Endothelial cell of umbilical vein (primary cell): ENCODE results near the gene GAA. TPM values are rescaled to one million over a fixed set of nuclear protein-coding genes. Genes with fewer than 3 reads are reported as not detected.

ENCODE experiments used
- BruUV-seq: library from RNA; stranded (reverse); fragments of 400-500 nt; replicated peaks from 2 replicates; lab custom pipeline; 2021; lab: Mats Ljungman, UMichigan
- CTCF ChIA-PET: fragments of 300-600, 350-600 bp; sonication (Branson Sonifier 250); formaldehyde crosslinking; loops from one replicate; lab custom pipeline; 2021; ENCODE audit warnings: antibody characterized with exemption, inconsistent platforms; lab: Charles Lee
- POLR2A ChIA-PET: fragments of 300-600, 350-600 bp; sonication (Branson Sonifier 250); formaldehyde crosslinking; loops from one replicate; lab custom pipeline; 2021; ENCODE audit warnings: antibody characterized with exemption, inconsistent platforms; lab: Charles Lee
- DNase-seq: peaks from one replicate; pipeline ENCODE4 v3.0.0-alpha.2; 2011; ENCODE audit warnings: low read depth, low spot score
- FAIRE-seq: peaks from 2 replicates; lab custom pipeline; 2011; peaks lifted over from hg19 to GRCh38; lab: Jason Lieb, UNC
- H2AFZ ChIP-seq: 2 replicates; pipeline ENCODE4 v1.6.0; 2012; ENCODE audit warnings: low read depth, low read length, control low read depth, inconsistent platforms
- H3K27ac ChIP-seq: 2 replicates; pipeline ENCODE4 v1.5.1; 2011; ENCODE audit warnings: low read depth, mild to moderate bottlenecking, control low read depth, low read length, moderate library complexity; ENCODE audit not compliant: insufficient read depth
- H3K27me3 ChIP-seq, 2 experiments: 2 replicates each; pipeline versions ENCODE4 v1.6.0 to v1.6.1; 2011; ENCODE audit warnings: low read length in 2 of 2, mixed read lengths in 1 of 2; ENCODE audit not compliant: control insufficient read depth in 2 of 2, insufficient read depth in 2 of 2
- H3K36me3 ChIP-seq, 2 experiments: 2 replicates in 1 of 2; 3 replicates in 1 of 2; pipeline ENCODE4 v1.5.1; 2011; ENCODE audit warnings: low read length in 2 of 2, mild to moderate bottlenecking in 1 of 2, moderate library complexity in 1 of 2; ENCODE audit not compliant: control insufficient read depth in 2 of 2, insufficient read depth in 2 of 2; ENCODE audit errors: extremely low read depth in 1 of 2
- H3K4me1 ChIP-seq: 3 replicates; pipeline ENCODE4 v1.5.1; 2011; ENCODE audit warnings: mild to moderate bottlenecking, low read length; ENCODE audit not compliant: control insufficient read depth, insufficient read depth; ENCODE audit errors: extremely low read depth
- H3K4me2 ChIP-seq: 2 replicates; pipeline ENCODE4 v1.6.1; 2011; ENCODE audit warnings: low read length, control low read depth, mixed read lengths; ENCODE audit not compliant: insufficient read depth
- H3K4me3 ChIP-seq, 3 experiments: fragments of 200-600 bp in 1 of 3; sonication (generic), shearing (Covaris generic) in 1 of 3; replicated peaks in 1 of 3; 2 replicates each; pipeline ENCODE4 v1.5.1; 2011 to 2016; ENCODE audit warnings: control low read depth in 3 of 3, low read length in 3 of 3, mild to moderate bottlenecking in 2 of 3, inconsistent platforms in 1 of 3, low read depth in 1 of 3, moderate library complexity in 1 of 3; ENCODE audit not compliant: insufficient read depth in 1 of 3
- H3K79me2 ChIP-seq: 2 replicates; pipeline ENCODE4 v1.6.0; 2012; ENCODE audit warnings: low read length, inconsistent platforms; ENCODE audit not compliant: control insufficient read depth, insufficient read depth
- H3K9ac ChIP-seq: replicated peaks from 2 replicates; pipeline ENCODE3; 2011; ENCODE audit warnings: low read length, control low read depth; ENCODE audit not compliant: insufficient read depth; ENCODE audit errors: extremely low read depth
- H3K9me1 ChIP-seq: replicated peaks from 3 replicates; pipeline ENCODE4 v1.6.0; 2011; ENCODE audit warnings: mild to moderate bottlenecking, low read length; ENCODE audit not compliant: control insufficient read depth, insufficient read depth; ENCODE audit errors: extremely low read depth
- H3K9me3 ChIP-seq: replicated peaks from 2 replicates; pipeline ENCODE4 v1.5.1; 2012; ENCODE audit warnings: low read length, inconsistent platforms; ENCODE audit not compliant: control insufficient read depth, insufficient read depth
- H4K20me1 ChIP-seq: replicated peaks from 2 replicates; pipeline ENCODE3; 2011; ENCODE audit warnings: mild to moderate bottlenecking, low read length; ENCODE audit not compliant: control insufficient read depth, insufficient read depth; ENCODE audit errors: extremely low read depth
- EZH2 ChIP-seq: IDR thresholded peaks from 2 replicates; pipeline ENCODE4 v1.6.1; 2012; ENCODE audit warnings: borderline replicate concordance, low read depth, mild to moderate bottlenecking, moderate library complexity, low read length, inconsistent platforms; ENCODE audit not compliant: severe bottlenecking
- FOS ChIP-seq: IDR thresholded peaks from 2 replicates; pipeline ENCODE4 v1.6.1; 2011; ENCODE audit warnings: mild to moderate bottlenecking, low read length, moderate library complexity, borderline replicate concordance; ENCODE audit not compliant: insufficient read depth
- GATA2 ChIP-seq: IDR thresholded peaks from 2 replicates; pipeline ENCODE4 v1.7.0; 2011; ENCODE audit warnings: low read depth, mild to moderate bottlenecking, moderate library complexity, mixed read lengths, low read length; ENCODE audit not compliant: insufficient read length, insufficient read depth
- JUN ChIP-seq: IDR thresholded peaks from 2 replicates; pipeline ENCODE4 v1.6.1; 2011; ENCODE audit warnings: borderline replicate concordance, low read depth; ENCODE audit not compliant: insufficient read length, insufficient read depth
- MYC ChIP-seq: IDR thresholded peaks from one replicate; pipeline ENCODE4 v1.6.1; 2011; ENCODE audit warnings: mild to moderate bottlenecking, low read depth, low read length
- POLR2A ChIP-seq: IDR thresholded peaks from 2 replicates; pipeline ENCODE4 v1.6.1; 2012; ENCODE audit warnings: low read depth, mild to moderate bottlenecking, control low read depth, low read length
- POLR2AphosphoS5 ChIP-seq: IDR thresholded peaks from 2 replicates; pipeline ENCODE4 v1.6.1; 2012; ENCODE audit warnings: low read depth, mild to moderate bottlenecking, control low read depth, low read length, moderate library complexity; ENCODE audit not compliant: insufficient read depth
- dilution Hi-C: fragments of 300-500 bp; cut with MboI; formaldehyde crosslinking; loops from one replicate; pipeline ENCODE4 v1.15.0; 2019; ENCODE audit warnings: low sequenced_read_pairs; ENCODE audit not compliant: extremely low pct_ligation_motif_present
- intact Hi-C: fragments of 100-400 bp; cut with micrococcal nuclease; formaldehyde crosslinking; loops from one replicate; pipeline ENCODE4 v1.10.0; 2022
- polyA plus RNA-seq, 4 experiments: library from polyadenylated mRNA; depleted of rRNA in 3 of 4; stranded (reverse) in 3 of 4; unstranded in 1 of 4; fragments of >200 nt; gene quantifications; 2 replicates each; pipeline versions ENCODE4 v1.2.1 to v1.2.3, GENCODE V29; 2011 to 2012; ENCODE audit warnings: missing spikeins in 1 of 4
- total RNA-seq: library from RNA; stranded (reverse); gene quantifications from 2 replicates; pipeline ENCODE4 v1.2.3, GENCODE V29; 2021
- TF ChIP-seq, protein P1 (sequence below): IDR thresholded peaks from 2 replicates; pipeline ENCODE4 v1.6.1; 2011; ENCODE audit not compliant: insufficient read depth, insufficient read length
- TF ChIP-seq, protein P2 (sequence below), 2 donors: IDR thresholded peaks; 1 replicate in 1 of 2; 2 replicates in 1 of 2; pipeline ENCODE4 v1.5.1; 2011; ENCODE audit warnings: low read length in 2 of 2, mild to moderate bottlenecking in 2 of 2, moderate library complexity in 2 of 2, control low read depth in 1 of 2, inconsistent platforms in 1 of 2, low read depth in 1 of 2; ENCODE audit not compliant: insufficient read depth in 1 of 2; ENCODE audit errors: extremely low read depth in 1 of 2

Gene GAA
- total and polyA plus RNA-seq, 2 donors (not counting 3 experiments of a cell fraction or from before 2014, with no cell fraction given), result 26.3 to 49.7 TPM

DNA sequence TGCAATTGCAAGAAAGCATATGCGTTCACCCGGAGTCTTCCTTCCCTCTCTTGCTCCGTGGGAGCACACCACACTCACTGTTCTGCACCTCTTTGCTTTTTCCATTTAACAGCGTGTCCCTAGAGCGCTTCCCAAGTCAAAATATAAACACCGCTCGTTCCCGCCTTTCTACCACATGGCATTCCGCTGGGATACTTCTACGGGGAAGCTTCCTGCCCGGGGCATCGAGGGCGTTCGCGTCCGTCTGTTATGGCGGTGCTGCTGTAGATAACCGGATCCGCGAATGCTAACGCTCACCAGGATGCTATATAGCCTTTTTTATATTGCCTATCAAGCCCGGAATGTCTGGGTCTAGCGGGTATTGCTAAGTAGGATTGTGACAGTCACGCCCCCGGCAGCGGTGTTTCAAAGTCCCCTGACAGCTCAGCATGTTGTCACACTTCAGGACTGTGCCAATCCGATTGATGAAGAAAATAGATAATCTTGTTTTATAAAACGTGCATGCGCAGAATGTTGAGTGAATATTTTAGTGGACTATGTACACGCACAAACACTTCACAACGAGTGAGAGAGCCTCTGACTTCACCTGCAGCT lies 33.9 kb upstream of the GAA start:
- DNase-seq (no peak), FAIRE-seq (no peak)
- ChIA-PET CTCF (interaction anchor here (2.5 kb wide), 1 partner anchor 16 kb away, joined by 17 read pairs; no protein-coding TSS in a partner anchor), POLR2A (no interaction called here)
- H4K20me1 ChIP-seq, result no peaks in the 10 kb centered on the region
- no peak overlapping the region for H3K4me2 ChIP-seq
- H3K27ac ChIP-seq, result no peak overlapping the region
- no peaks in the 10 kb centered on the region for H3K79me2 ChIP-seq
- intact Hi-C loops, result no loop called here
- no TSS peak for BruUV-seq
- H3K9me1 ChIP-seq, result no peaks in the 10 kb centered on the region
- no peaks in the 10 kb centered on the region for H3K9me3 ChIP-seq
- TF ChIP-seq POLR2AphosphoS5, result no peak
- TF ChIP-seq FOS, result no peak
- TF ChIP-seq POLR2A, result no peak
- TF ChIP-seq, protein P1, sequence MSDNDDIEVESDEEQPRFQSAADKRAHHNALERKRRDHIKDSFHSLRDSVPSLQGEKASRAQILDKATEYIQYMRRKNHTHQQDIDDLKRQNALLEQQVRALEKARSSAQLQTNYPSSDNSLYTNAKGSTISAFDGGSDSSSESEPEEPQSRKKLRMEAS, result no peak
- TF ChIP-seq EZH2, result no peak
- no peak for TF ChIP-seq GATA2
- no peak for TF ChIP-seq JUN
- no peak for TF ChIP-seq MYC
- TF ChIP-seq, protein P2, sequence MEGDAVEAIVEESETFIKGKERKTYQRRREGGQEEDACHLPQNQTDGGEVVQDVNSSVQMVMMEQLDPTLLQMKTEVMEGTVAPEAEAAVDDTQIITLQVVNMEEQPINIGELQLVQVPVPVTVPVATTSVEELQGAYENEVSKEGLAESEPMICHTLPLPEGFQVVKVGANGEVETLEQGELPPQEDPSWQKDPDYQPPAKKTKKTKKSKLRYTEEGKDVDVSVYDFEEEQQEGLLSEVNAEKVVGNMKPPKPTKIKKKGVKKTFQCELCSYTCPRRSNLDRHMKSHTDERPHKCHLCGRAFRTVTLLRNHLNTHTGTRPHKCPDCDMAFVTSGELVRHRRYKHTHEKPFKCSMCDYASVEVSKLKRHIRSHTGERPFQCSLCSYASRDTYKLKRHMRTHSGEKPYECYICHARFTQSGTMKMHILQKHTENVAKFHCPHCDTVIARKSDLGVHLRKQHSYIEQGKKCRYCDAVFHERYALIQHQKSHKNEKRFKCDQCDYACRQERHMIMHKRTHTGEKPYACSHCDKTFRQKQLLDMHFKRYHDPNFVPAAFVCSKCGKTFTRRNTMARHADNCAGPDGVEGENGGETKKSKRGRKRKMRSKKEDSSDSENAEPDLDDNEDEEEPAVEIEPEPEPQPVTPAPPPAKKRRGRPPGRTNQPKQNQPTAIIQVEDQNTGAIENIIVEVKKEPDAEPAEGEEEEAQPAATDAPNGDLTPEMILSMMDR (IDR thresholded peaks at IDR 0.05; ENCODE audit: extremely low read depth in 1 of 2, insufficient read depth in 1 of 2, low read depth in 1 of 2, low read length in 2 of 2), result no peak
- no peak overlapping the region for H3K9ac ChIP-seq
- no peaks in the 10 kb centered on the region for H3K36me3 ChIP-seq
- no peaks in the 10 kb centered on the region for H3K27me3 ChIP-seq
- dilution Hi-C loops, result no loop called here
- no peak overlapping the region for H3K4me3 ChIP-seq
- H3K4me1 ChIP-seq, result peaks cover 29% of the 10 kb centered on the region
- no peak overlapping the region for H2AFZ ChIP-seq
